ENCODE results near the gene ATP8A2. TPM values are rescaled to one million over a fixed set of nuclear protein-coding genes. Genes with fewer than 3 reads are reported as not detected.
A peak's percentile ranks its signal among the peaks of the same experiment; 100 is the strongest.
"Not testable (repeated sequence)": the region's sequence is repeated elsewhere in the genome, so short reads cannot be mapped to it uniquely, and the experiment has no call there.

The ATP8A2 gene
- total RNA-seq, 3 donors from 2014 or later (not counting 1 experiment from before 2014, with no cell fraction given), result 0.43 to 0.68 (median 0.59) TPM

DNA sequence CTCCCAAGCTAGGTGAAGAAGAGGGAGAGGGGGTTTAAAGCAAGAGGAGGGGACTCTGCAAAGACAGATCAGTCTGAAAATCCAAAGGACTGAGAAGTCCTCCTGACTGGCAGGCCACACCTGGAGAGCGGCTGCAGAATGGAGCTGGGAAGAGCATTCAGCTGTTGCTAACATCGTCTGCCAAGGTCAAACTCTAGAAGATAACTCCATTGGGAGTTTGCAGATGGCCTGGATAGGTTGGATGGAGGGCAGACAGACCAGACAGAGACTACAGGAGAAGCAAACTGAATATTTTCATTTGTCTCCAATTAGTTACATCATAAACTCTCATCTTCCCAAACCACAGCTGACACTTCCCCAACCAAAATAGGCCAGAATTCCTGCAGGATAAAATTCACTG, 699.9 kb downstream of the ATP8A2 start:
- TF ChIP-seq, protein P1, sequence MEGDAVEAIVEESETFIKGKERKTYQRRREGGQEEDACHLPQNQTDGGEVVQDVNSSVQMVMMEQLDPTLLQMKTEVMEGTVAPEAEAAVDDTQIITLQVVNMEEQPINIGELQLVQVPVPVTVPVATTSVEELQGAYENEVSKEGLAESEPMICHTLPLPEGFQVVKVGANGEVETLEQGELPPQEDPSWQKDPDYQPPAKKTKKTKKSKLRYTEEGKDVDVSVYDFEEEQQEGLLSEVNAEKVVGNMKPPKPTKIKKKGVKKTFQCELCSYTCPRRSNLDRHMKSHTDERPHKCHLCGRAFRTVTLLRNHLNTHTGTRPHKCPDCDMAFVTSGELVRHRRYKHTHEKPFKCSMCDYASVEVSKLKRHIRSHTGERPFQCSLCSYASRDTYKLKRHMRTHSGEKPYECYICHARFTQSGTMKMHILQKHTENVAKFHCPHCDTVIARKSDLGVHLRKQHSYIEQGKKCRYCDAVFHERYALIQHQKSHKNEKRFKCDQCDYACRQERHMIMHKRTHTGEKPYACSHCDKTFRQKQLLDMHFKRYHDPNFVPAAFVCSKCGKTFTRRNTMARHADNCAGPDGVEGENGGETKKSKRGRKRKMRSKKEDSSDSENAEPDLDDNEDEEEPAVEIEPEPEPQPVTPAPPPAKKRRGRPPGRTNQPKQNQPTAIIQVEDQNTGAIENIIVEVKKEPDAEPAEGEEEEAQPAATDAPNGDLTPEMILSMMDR (IDR thresholded peaks at IDR 0.05), result no peak
- Mint-ChIP-seq H3K36me3 (no peaks in the 10 kb centered on the region), H3K4me3 (no peak overlapping the region), H3K4me1 (no peaks in the 10 kb centered on the region), H3K27me3 (ENCODE audit: low read depth in 2 of 2) (peaks cover 10 to 20% of the 10 kb centered on the region in 2 donors), H3K27ac (no peak overlapping the region), H3K9me3 (no peaks in the 10 kb centered on the region)
- H3K36me3 ChIP-seq (ENCODE audit: control insufficient read depth, insufficient read depth, low read length), result no peaks in the 10 kb centered on the region
- intact Hi-C loops (cut with micrococcal nuclease), result loop anchor here (1.0 kb wide), 1 partner anchor 497 kb away; no protein-coding TSS in a partner anchor
- ATAC-seq, result no peak
- no peak for DNase-seq
- H3K27me3 ChIP-seq (ENCODE audit: control insufficient read depth, insufficient read depth, low read length), result no peaks in the 10 kb centered on the region
- 84% methylated on average over 2 of the region's 2 CpGs for WGBS (ENCODE audit: insufficient coverage)
- no peaks in the 10 kb centered on the region for H3K4me1 ChIP-seq (ENCODE audit: control insufficient read depth, insufficient read depth, low read length)
- H3K27ac ChIP-seq (ENCODE audit: low read length), result no peak overlapping the region
- H3K4me3 ChIP-seq (ENCODE audit: low read length), result no peak overlapping the region
- no peaks in the 10 kb centered on the region for H3K9me3 ChIP-seq (ENCODE audit: control insufficient read depth, insufficient read depth, low read length)

DNA sequence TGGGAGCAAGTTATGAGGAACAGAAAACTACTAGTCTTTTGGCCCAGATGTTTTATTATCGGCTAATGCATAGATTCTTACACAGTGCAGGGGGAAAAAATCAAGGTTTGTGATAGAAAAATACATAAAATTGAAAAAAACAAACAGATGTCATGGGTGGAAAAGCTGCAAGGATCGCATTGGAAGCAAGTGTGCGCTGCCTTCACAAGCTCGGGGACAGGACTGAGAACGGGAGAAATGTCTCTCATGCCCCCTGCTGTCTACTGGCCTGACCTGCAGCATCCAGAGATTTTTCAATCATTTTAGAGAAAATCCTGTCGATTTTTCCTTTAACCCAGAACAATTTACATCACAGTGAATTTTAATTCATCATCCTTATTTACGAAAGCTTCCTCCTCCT, 700.6 kb downstream of the ATP8A2 start:
- H3K36me3 ChIP-seq (ENCODE audit: control insufficient read depth, insufficient read depth, low read length); H3K9me3 Mint-ChIP-seq; H3K4me3 Mint-ChIP-seq; H3K4me3 ChIP-seq (ENCODE audit: low read length); H3K4me1 ChIP-seq (ENCODE audit: control insufficient read depth, insufficient read depth, low read length); H3K27ac Mint-ChIP-seq; H3K36me3 Mint-ChIP-seq; H3K4me1 Mint-ChIP-seq; H3K27ac ChIP-seq (ENCODE audit: low read length); H3K27me3 ChIP-seq (ENCODE audit: control insufficient read depth, insufficient read depth, low read length); H3K9me3 ChIP-seq (ENCODE audit: control insufficient read depth, insufficient read depth, low read length): not testable (repeated sequence)
- DNase-seq (peak in 1 of 2 donors; percentile 19), ATAC-seq (peak in 1 of 3 donors; percentile 71)
- intact Hi-C loops (cut with micrococcal nuclease), result loop anchor here (1.0 kb wide), 1 partner anchor 498 kb away; no protein-coding TSS in a partner anchor
- H3K27me3 Mint-ChIP-seq (ENCODE audit: low read depth in 2 of 2), result peaks cover 16 to 26% of the 10 kb centered on the region in 2 donors
- 50% methylated on average over 1 of the region's 7 CpGs for WGBS (ENCODE audit: insufficient coverage)

DNA sequence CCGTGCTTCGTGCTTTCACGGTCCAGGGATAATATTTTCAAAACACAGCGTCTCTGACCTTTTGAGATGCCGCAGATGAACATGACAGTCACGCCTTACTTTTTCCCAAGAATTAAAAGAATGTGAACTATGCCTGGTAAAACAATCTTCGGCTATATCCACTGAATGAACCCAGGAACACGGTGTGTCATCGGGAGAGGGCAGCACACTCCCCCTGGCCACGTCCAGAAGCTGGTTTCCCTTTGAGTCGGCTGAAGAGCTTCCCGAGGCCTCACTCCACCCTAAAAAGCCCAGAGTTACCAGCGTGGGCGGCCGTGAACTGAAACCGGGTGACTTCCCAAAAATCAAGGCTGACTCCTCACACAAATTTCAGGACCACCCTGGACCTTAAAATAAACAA, 702.9 kb downstream of the ATP8A2 start:
- Histone ChIP-seq H3K9me3 (ENCODE audit: control insufficient read depth, insufficient read depth, low read length) (no peaks in the 10 kb centered on the region), H3K4me1 (ENCODE audit: control insufficient read depth, insufficient read depth, low read length) (no peaks in the 10 kb centered on the region), H3K27ac (ENCODE audit: low read length) (no peak overlapping the region), H3K27me3 (ENCODE audit: control insufficient read depth, insufficient read depth, low read length) (no peaks in the 10 kb centered on the region), H3K4me3 (ENCODE audit: low read length) (no peak overlapping the region), H3K36me3 (ENCODE audit: control insufficient read depth, insufficient read depth, low read length) (no peaks in the 10 kb centered on the region)
- DNase-seq (no peak), ATAC-seq (no peak)
- no peaks in the 10 kb centered on the region for H3K4me1 Mint-ChIP-seq
- no peaks in the 10 kb centered on the region for H3K9me3 Mint-ChIP-seq
- TF ChIP-seq, protein P1 (IDR thresholded peaks at IDR 0.05), result no peak
- no peak overlapping the region for H3K27ac Mint-ChIP-seq
- H3K36me3 Mint-ChIP-seq, result no peaks in the 10 kb centered on the region
- 60% methylated on average over 16 of the region's 16 CpGs for WGBS (ENCODE audit: insufficient coverage)
- no peak overlapping the region for H3K4me3 Mint-ChIP-seq
- H3K27me3 Mint-ChIP-seq (ENCODE audit: low read depth in 2 of 2), result peaks cover 16 to 30% of the 10 kb centered on the region in 2 donors
- intact Hi-C loops (cut with micrococcal nuclease), result no loop called here

Other genes with a start within 250 kb of the ATP8A2 start
- gene AMER2, start 199.7 kb upstream of the ATP8A2 start, total RNA-seq, result not detected
- gene MTMR6, start 84.5 kb upstream of the ATP8A2 start, total RNA-seq, result 10 to 100 TPM; 16.4 to 18.1 (median 17.3) TPM
- gene NUP58, start 70.3 kb upstream of the ATP8A2 start, total RNA-seq, result 10 to 100 TPM; 47.4 to 60.0 (median 50.6) TPM

Measured in natural killer cell (primary cell).